Activated T-cell treated with anti-CD3 and anti-CD28 coated beads, Interleukin-2, amount 50 U/mL, for 24 hours (primary cell): ENCODE results near the gene ERGIC1.
A peak's percentile ranks its signal among the peaks of the same experiment; 100 is the strongest.
"Not testable (repeated sequence)": the region's sequence is repeated elsewhere in the genome, so short reads cannot be mapped to it uniquely, and the experiment has no call there.

Experiments
- DNase-seq: peaks from one replicate; pipeline ENCODE4 v3.0.0-alpha.2; 2020
- H3K27ac Mint-ChIP-seq: 2 replicates; pipeline ENCODE4 v1.8.0; 2020; ENCODE audit warnings: mild to moderate bottlenecking, mixed read lengths
- H3K27me3 Mint-ChIP-seq: 2 replicates; pipeline ENCODE4 v1.8.0; 2020; ENCODE audit warnings: mixed read lengths
- H3K36me3 Mint-ChIP-seq: 2 replicates; pipeline ENCODE4 v1.8.0; 2020; ENCODE audit warnings: low read depth, mixed read lengths
- H3K4me1 Mint-ChIP-seq: 2 replicates; pipeline ENCODE4 v1.8.0; 2020; ENCODE audit warnings: low read depth, mixed read lengths
- H3K4me3 Mint-ChIP-seq: 2 replicates; pipeline ENCODE4 v1.8.0; 2020; ENCODE audit warnings: mild to moderate bottlenecking, moderate library complexity, mixed read lengths
- H3K9me3 Mint-ChIP-seq: 2 replicates; pipeline ENCODE4 v1.8.0; 2020; ENCODE audit warnings: mixed read lengths

The ERGIC1 gene

GRCh38 chr5:172833686-172834414 is at the start of gene ERGIC1:
Gene ERGIC1, plus strand, starts transcription at chr5:172834251. Its CDS starts 163 bp downstream, at chr5:172834414.
- peak within 1 kb of the TSS; percentile 90 for H3K27ac Mint-ChIP-seq
- peak within 1 kb of the TSS; percentile 84 for H3K4me3 Mint-ChIP-seq
- H3K4me1 Mint-ChIP-seq = peaks cover 42% of the 10 kb centered on the region
- no peaks in the 10 kb centered on the region for H3K9me3 Mint-ChIP-seq
- peak; percentile 79 for DNase-seq
- H3K36me3 Mint-ChIP-seq = no peaks in the 10 kb centered on the region
- H3K27me3 Mint-ChIP-seq = no peaks in the 10 kb centered on the region

- H3K27ac Mint-ChIP-seq = no peak overlapping the region
- H3K4me1 Mint-ChIP-seq = peaks cover 14% of the 10 kb centered on the region
- no peak overlapping the region for H3K4me3 Mint-ChIP-seq
- DNase-seq = no peak
- H3K27me3 Mint-ChIP-seq = no peaks in the 10 kb centered on the region
- H3K9me3 Mint-ChIP-seq = no peaks in the 10 kb centered on the region
- H3K36me3 Mint-ChIP-seq = no peaks in the 10 kb centered on the region
Observed at GRCh38 chr5:172785429-172786088, 48.5 kb upstream of the ERGIC1 start.

- H3K4me1 Mint-ChIP-seq = peaks cover 10% of the 10 kb centered on the region
- no peaks in the 10 kb centered on the region for H3K27me3 Mint-ChIP-seq
- H3K4me3 Mint-ChIP-seq = no peak overlapping the region
- no peaks in the 10 kb centered on the region for H3K9me3 Mint-ChIP-seq
- no peak for DNase-seq
- no peaks in the 10 kb centered on the region for H3K36me3 Mint-ChIP-seq
- H3K27ac Mint-ChIP-seq = no peak overlapping the region
Observed at GRCh38 chr5:172786736-172787462, 47.2 kb upstream of the ERGIC1 start.

- not testable (repeated sequence) for DNase-seq, H3K9me3 Mint-ChIP-seq, H3K27me3 Mint-ChIP-seq, H3K36me3 Mint-ChIP-seq, H3K4me1 Mint-ChIP-seq, H3K27ac Mint-ChIP-seq, H3K4me3 Mint-ChIP-seq
Observed at GRCh38 chr5:172787538-172787937, 46.5 kb upstream of the ERGIC1 start.

- no peak for DNase-seq
- no peaks in the 10 kb centered on the region for H3K4me1 Mint-ChIP-seq
- no peak overlapping the region for H3K4me3 Mint-ChIP-seq
- H3K9me3 Mint-ChIP-seq = no peaks in the 10 kb centered on the region
- H3K27me3 Mint-ChIP-seq = no peaks in the 10 kb centered on the region
- no peak overlapping the region for H3K27ac Mint-ChIP-seq
- no peaks in the 10 kb centered on the region for H3K36me3 Mint-ChIP-seq
Observed at GRCh38 chr5:172788771-172789686, 45.0 kb upstream of the ERGIC1 start.

GRCh38 chr5:172789687-172790495 is 44.2 kb upstream of the ERGIC1 start:
- H3K27ac Mint-ChIP-seq = no peak overlapping the region
- no peaks in the 10 kb centered on the region for H3K36me3 Mint-ChIP-seq
- DNase-seq = no peak
- H3K4me1 Mint-ChIP-seq = no peaks in the 10 kb centered on the region
- no peak overlapping the region for H3K4me3 Mint-ChIP-seq
- H3K9me3 Mint-ChIP-seq = no peaks in the 10 kb centered on the region
- H3K27me3 Mint-ChIP-seq = no peaks in the 10 kb centered on the region

GRCh38 chr5:172790496-172790889 is 43.6 kb upstream of the ERGIC1 start:
- Mint-ChIP-seq H3K9me3 (no peaks in the 10 kb centered on the region), H3K4me3 (no peak overlapping the region), H3K4me1 (no peaks in the 10 kb centered on the region), H3K27ac (no peak overlapping the region), H3K36me3 (no peaks in the 10 kb centered on the region), H3K27me3 (no peaks in the 10 kb centered on the region)
- DNase-seq = no peak

- DNase-seq = no peak
- H3K27ac Mint-ChIP-seq = no peak overlapping the region
- H3K4me3 Mint-ChIP-seq = no peak overlapping the region
- no peaks in the 10 kb centered on the region for H3K36me3 Mint-ChIP-seq
- H3K4me1 Mint-ChIP-seq = no peaks in the 10 kb centered on the region
- H3K9me3 Mint-ChIP-seq = no peaks in the 10 kb centered on the region
- no peaks in the 10 kb centered on the region for H3K27me3 Mint-ChIP-seq
Observed at GRCh38 chr5:172791286-172791685, 42.8 kb upstream of the ERGIC1 start.

- no peak for DNase-seq
- H3K4me1 Mint-ChIP-seq = no peaks in the 10 kb centered on the region
- H3K4me3 Mint-ChIP-seq = no peak overlapping the region
- no peaks in the 10 kb centered on the region for H3K36me3 Mint-ChIP-seq
- H3K27ac Mint-ChIP-seq = no peak overlapping the region
- H3K9me3 Mint-ChIP-seq = no peaks in the 10 kb centered on the region
- H3K27me3 Mint-ChIP-seq = no peaks in the 10 kb centered on the region
Observed at GRCh38 chr5:172791726-172792445, 42.2 kb upstream of the ERGIC1 start.

GRCh38 chr5:172792701-172793570 is 41.1 kb upstream of the ERGIC1 start:
- no peak for DNase-seq
- Mint-ChIP-seq H3K4me3 (no peak overlapping the region), H3K4me1 (peaks cover 3% of the 10 kb centered on the region), H3K27ac (no peak overlapping the region), H3K36me3 (no peaks in the 10 kb centered on the region), H3K27me3 (no peaks in the 10 kb centered on the region), H3K9me3 (no peaks in the 10 kb centered on the region)

- H3K4me3 Mint-ChIP-seq = no peak overlapping the region
- no peak for DNase-seq
- no peak overlapping the region for H3K27ac Mint-ChIP-seq
- no peaks in the 10 kb centered on the region for H3K9me3 Mint-ChIP-seq
- H3K36me3 Mint-ChIP-seq = no peaks in the 10 kb centered on the region
- peaks cover 10% of the 10 kb centered on the region for H3K4me1 Mint-ChIP-seq
- H3K27me3 Mint-ChIP-seq = no peaks in the 10 kb centered on the region
Observed at GRCh38 chr5:172793577-172794488, 40.2 kb upstream of the ERGIC1 start.
